HG02798 (cell line): ENCODE data around the gene SLC4A1.

Experiments
- ATAC-seq: cut with Tn5 transposase; IDR thresholded peaks from one replicate; pipeline ENCODE4 v1.9.1; 2021; ENCODE audit warnings: mild to moderate bottlenecking; ENCODE audit not compliant: unreplicated experiment, poor library complexity

SLC4A1 gene

DNA sequence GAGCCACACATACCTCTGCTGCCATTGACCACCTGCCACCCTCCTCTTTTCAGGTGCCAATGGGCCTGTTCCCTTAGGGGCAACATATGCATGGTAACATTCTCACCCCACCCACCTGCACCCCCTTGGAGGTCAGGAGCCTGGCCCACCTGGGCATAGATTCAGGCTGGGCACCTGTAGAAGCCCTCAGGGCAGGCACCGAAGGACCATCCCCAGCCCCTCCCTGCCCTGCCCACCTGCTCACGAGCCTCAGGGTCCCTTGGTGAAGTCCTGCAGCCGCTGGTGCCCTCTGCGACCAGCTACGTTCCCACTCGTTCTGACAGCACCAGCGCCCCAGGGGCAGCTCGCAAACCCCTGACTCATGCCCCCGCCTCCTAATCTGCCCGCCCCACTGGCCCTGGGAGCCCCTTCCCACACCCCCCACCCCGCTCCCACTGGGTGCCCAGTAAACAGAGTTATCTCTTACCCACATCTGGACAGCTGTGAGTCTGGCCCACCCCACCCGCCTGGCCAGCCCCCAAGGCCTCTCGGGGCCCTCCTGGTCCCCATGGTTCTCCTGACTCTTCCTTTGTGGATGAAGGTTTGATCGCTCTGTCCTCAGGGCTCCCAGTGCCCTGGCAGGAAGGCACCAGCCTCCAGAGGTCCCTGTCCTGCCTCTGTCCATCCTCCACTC is at the start of gene SLC4A1:
Gene SLC4A1, minus strand, starts transcription at position 318 of the 673 bp plus-strand sequence. CDS start 5,269 bp downstream, outside the sequence.
- ATAC-seq = no peak

DNA sequence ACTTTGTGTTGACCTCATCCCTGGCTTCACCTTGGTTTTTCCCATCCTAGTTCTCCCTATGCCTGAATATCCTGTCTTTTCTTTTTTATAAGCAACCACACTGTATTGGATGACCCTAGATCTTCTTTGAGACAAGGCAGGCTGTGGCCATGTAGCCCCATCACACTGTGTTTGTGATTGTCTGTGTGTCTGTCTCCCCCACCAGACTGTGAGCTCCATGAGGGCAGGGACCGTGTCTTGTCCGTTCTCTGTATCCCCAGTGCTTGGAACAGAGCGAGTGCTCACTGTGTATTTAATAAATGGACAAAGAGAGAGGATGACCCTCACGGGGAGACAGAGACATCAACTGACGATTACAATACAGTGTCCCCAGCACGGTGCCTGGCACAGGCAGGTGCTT is 49.6 kb upstream of the SLC4A1 start:
- ATAC-seq = no peak

GRCh38 chr17:44315760-44316731 is 48.1 kb upstream of the SLC4A1 start:
- ATAC-seq = no peak

GRCh38 chr17:44314869-44315661 is 47.1 kb upstream of the SLC4A1 start:
- no peak for ATAC-seq

DNA sequence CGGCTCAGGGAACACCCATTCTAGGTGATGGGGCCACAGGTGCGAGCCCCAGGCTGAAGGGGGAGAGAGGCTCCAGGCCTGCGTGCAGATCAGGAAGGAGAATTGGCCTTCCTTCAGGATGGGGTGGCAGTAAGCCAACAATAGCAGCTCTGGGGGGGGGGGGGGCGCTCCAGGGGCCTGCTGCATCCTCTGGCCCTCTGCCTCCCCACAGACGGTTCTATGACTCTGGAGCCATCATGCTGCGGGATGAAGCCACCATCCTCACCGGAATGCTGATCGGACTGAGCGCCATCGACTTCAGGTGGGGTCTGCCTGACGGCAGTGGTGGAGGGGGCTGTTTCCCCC is 46.6 kb upstream of the SLC4A1 start:
- ATAC-seq = no peak

- ATAC-seq = no peak
Measured at GRCh38 chr17:44314031-44314430, 46.1 kb upstream of the SLC4A1 start.

DNA sequence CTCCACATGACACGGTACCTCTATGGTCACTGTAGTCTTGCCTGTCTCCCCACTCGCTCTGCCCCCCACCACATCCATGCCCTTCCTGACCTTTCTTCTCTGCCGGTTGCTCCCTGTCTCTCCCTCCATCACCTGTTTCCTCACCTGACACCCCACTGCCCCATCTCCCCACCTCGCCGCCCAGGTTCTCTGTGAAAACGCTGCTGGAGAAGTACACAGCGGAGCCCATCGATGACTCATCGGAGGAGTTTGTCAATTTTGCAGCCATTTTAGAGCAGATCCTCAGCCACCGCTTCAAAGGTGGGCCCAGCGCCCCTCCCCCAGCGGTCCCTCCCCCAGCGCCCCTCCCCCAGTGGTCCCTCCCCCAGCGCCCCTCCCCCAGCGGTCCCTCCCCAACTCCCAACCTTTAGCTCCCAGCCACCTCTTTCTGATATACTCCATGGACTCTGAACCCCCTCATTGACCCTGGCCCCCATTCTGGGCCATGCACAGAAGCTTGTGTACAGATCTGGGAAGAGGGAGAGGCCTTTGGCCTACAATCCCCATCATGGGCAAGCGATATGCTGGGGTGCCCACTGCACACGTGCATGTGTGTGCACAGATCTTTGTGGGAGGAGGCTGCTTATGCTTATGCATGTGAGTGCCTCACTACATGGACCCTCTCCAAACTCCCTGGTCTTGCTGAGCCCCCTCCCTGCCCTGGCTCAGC is 44.6 kb upstream of the SLC4A1 start:
- ATAC-seq = no peak

DNA sequence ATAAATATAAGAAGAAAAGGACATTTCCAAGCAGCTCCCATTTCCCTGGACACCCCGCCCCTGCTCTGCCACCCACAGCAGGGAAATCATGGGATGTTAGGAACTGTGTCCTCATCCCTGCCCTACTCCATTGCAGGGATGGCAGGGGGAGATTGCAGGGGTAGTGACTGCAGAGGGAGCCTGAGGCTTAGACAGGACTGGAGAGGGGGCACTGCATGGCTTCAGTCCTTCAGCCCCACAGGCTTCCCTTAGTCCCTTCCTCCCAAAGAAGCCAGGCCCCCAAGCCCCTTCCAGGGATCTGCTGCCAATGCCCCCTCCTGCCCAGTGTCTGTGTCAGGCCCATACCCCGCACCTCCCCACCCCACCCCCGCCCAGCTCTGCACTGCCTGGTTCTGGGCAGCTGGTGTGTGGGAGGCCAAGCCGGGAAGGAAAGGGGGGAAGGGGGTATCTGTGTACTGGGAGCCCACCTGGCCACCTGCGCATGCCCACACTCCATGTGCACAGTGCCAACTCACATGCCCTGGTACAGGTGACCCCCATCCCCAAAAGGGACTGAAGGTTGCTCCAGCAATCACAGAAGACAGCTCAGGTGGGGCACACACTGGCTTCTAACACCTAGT is 43.7 kb upstream of the SLC4A1 start:
- ATAC-seq = no peak

DNA sequence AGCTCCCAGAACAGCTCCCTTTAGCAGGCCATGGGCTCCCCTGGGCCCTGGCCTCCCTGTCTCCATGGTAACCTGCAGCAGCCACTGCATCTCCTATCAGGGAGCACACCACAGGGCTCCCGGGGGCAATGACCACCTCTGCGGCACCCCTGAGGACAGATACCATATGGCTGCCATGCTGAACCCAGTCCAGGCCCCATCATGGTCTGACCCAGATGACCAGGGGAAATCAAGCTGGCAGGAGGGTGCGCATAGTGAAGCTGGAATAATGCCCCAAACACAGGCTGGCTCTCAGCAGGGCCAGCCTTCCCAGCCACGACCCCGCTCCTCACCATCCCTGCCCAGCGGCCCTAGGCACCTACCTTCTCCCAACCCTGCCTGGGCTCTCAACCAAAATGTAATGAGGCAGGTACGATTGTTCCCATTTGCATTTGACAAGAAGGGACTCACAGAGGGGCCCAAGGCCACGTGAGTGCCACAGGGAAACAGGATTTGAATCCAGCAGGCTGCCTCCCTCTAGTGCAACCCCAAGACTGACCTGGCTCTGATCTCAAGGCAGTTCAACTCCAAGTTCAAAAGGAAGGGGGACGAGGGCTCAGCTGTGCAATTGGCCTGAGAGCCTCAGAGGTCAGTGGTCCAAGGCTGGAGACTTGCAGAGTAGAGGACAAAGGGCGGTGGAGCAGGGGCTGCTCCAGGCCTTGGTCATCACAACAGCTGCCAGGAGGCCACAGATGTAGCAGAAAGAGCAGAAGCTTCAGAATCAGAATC is 42.9 kb upstream of the SLC4A1 start:
- no peak for ATAC-seq

DNA sequence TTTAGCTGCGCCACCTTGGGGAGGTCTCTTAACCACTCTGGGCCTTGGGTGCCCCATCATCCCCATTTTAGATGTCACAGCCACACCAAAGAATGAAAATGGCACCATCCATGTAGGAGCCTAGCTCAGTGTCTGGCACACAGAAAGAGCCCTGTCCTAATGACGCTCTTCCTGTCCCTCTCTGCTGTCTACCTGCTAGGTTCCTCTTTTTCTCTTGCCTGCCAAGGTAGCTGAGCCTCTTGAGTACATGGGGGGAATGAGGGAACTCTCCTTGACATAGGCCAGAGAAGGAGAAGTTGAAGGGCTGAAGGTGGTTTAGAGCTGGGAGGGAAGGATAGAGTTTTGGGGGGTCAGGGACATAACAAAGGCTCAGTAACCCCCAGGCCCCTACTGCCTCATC is 42.3 kb upstream of the SLC4A1 start:
- no peak for ATAC-seq

DNA sequence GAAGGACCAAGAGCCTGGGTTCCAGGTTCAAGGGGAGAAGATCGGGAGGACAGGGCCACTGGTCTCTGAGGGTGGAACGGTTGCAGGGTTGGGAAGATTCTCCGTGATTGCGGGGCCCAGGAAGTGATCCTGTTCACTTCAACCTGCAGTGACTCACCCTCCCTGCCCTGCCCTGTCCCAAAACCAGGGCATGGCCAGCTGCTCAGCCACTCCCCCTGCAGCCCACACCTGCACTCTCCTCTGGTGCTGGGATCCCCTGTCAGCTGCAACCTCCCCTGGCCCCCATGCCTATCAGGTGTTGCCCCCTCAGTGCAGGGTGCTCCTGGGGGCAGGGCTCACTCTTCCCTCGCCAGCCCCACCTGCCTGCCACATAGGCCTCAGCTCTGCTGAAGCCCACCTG is 41.5 kb upstream of the SLC4A1 start:
- no peak for ATAC-seq

GRCh38 chr17:44308865-44309264 is 40.9 kb upstream of the SLC4A1 start:
- ATAC-seq = no peak

- ATAC-seq = peak; percentile 75
Measured at GRCh38 chr17:44308320-44308818, 40.4 kb upstream of the SLC4A1 start, which contains the start of gene RUNDC3A. TSS of gene RUNDC3A (plus strand) at chr17:44308601. CDS start at chr17:44308833, 232 bp downstream.

GRCh38 chr17:44307387-44308186 is 39.7 kb upstream of the SLC4A1 start:
- ATAC-seq = no peak

GRCh38 chr17:44304651-44305050 is 36.7 kb upstream of the SLC4A1 start:
- ATAC-seq = no peak

- ATAC-seq = no peak
Measured at GRCh38 chr17:44297975-44298374, 30.0 kb upstream of the SLC4A1 start.

- ATAC-seq = no peak
Measured at GRCh38 chr17:44293509-44294226, 25.7 kb upstream of the SLC4A1 start.
